KOPT-K1 (cell line): ENCODE measurements around the gene ASMTL.

Experiments used
- H3K27ac ChIP-seq: fragments of 200-600 bp; sonication (generic); 2 replicates; pipeline ENCODE4 v1.5.1; 2016; ENCODE audit warnings: antibody characterized with exemption, mild to moderate bottlenecking, low read depth, low read length; ENCODE audit not compliant: poor library complexity, severe bottlenecking
- H3K36me3 ChIP-seq: fragments of 200-600 bp; sonication (generic); 2 replicates; pipeline ENCODE4 v1.5.1; 2017; ENCODE audit warnings: antibody characterized with exemption, mild to moderate bottlenecking, low read length, moderate library complexity; ENCODE audit not compliant: insufficient read depth
- H3K9me3 ChIP-seq: fragments of 200-600 bp; sonication (generic); 2 replicates; pipeline ENCODE4 v1.5.1; 2017; ENCODE audit warnings: antibody characterized with exemption, low read length, mild to moderate bottlenecking; ENCODE audit not compliant: insufficient read depth, poor library complexity, severe bottlenecking

The ASMTL gene

DNA sequence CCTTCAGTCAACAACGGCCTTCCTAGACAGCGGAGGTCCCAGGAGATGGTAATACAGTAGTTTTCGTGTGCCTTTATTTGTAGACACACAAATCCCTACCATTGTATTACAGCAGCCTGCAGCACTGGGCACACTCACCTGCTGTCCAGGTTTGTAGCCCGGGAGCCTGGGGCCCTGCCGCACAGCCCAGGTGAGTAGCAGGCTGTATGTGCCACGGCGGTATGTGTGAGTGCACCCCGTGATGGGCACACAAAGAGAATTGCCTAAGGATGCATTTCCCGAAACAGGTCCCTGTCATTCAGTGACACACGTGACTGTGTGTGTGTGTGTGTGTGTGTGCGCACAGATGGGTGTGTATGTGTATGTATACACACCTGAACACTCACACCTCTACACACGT lies 52.7 kb downstream of the ASMTL start:
- peaks cover 99% of the 10 kb centered on the region for H3K36me3 ChIP-seq
- no peaks in the 10 kb centered on the region for H3K9me3 ChIP-seq
- H3K27ac ChIP-seq, result no peak overlapping the region

DNA sequence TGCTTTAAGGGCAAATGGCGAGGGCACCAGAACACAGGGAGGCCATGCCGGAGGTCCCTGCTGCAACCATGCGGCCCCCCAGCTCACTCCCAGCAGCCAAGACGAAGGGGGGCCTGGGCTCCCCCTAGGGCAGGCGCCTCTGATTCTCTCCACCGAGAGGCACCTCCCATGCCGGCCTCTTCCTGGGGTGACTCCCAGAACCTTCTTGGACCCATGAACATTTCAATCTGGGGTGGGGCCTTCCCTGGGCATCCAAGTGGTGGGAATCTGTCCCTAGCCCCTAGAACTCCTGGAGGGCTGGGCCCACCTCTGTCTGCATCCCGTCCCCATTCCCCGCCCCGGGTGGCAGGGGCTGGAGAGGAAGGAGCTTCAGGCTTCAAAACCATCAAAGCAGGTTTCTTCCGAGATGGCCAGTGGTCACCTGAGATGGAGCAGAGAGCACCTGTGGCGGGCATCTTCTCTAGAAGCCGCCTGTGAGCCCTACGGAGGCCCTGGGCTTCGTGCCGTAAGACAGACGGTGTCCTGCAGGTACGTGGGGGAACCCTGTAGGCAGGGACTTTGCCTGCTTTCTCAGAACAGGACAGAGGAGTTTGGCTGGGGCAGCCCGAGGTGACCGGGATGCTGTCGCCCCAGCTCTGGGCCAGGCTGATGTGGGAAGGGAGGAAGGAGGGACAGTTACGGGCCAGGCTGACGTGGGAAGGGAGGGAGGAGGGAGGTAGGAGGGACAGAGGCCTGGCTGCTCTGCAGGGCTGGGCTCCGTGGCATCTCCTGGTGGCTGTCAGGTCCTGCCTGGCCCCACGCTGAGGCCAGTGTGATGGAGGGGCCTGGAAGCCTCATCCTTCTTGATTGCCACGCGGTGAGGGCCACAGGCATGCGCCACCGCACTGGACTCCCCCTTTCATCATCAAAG lies 54.0 kb downstream of the ASMTL start:
- H3K36me3 ChIP-seq, result peaks cover 95% of the 10 kb centered on the region
- H3K9me3 ChIP-seq, result no peaks in the 10 kb centered on the region
- H3K27ac ChIP-seq, result no peak overlapping the region

DNA sequence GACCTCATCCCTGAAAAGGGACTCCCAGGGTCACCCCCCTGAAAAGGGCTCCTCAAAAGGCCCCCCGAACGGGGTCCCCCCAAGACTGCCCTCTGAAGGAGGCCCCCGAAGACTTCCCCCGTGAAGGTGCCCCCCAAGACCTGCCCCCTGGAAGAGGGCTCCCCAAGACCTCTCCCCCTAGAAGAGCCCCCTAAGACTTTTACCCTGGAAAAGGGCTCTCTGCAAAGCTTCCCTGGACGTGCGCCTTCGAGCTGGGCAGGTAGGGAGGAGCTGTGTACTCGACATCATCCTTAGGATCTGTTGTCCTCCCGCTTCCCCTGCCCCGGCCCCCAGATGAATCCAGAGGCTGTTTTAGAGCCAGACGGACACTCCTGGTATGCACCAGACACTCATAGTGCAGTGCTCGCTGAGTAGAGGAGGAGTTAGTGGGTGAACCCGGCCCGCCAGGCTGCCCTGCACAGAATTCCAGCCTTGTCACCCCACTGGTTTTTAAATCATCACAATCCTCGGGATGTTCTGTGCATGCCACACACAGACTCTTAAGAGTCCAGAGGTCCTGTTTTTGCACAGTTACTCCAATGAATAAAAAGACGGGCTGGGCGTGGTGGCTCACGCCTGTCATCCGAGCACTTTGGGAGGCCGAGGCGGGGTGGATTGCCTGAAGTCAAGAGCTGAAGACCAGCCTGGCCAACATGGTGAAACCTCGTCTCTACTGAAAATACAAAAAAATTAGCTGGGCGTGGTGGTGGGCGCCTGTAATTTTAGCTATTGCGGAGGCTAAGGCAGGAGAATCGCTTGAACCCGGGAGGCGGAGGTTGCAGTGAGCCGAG lies 55.1 kb downstream of the ASMTL start:
- no peaks in the 10 kb centered on the region for H3K9me3 ChIP-seq
- no peak overlapping the region for H3K27ac ChIP-seq
- H3K36me3 ChIP-seq, result peaks cover 85% of the 10 kb centered on the region

DNA sequence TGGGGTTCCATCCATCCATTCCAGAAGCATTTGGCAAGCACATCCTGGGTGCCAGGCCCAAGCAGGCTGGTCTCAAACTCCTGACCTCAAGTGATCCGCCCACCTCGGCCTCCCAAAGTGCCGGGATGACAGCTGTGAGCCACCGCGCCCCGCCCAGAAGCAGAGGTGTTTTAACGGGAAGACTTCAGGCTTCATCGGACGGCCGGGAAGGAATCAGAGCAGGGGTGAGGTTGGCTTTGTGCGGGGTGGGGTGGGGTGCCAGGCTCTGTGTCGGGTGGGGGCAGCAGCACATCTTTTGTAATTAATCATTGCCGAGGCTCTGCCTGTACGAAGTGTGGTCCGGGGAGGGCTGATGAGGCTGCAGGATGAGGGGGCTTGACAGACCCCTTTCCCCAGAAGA lies 55.7 kb downstream of the ASMTL start:
- no peak overlapping the region for H3K27ac ChIP-seq
- H3K36me3 ChIP-seq, result peaks cover 78% of the 10 kb centered on the region
- no peaks in the 10 kb centered on the region for H3K9me3 ChIP-seq

DNA sequence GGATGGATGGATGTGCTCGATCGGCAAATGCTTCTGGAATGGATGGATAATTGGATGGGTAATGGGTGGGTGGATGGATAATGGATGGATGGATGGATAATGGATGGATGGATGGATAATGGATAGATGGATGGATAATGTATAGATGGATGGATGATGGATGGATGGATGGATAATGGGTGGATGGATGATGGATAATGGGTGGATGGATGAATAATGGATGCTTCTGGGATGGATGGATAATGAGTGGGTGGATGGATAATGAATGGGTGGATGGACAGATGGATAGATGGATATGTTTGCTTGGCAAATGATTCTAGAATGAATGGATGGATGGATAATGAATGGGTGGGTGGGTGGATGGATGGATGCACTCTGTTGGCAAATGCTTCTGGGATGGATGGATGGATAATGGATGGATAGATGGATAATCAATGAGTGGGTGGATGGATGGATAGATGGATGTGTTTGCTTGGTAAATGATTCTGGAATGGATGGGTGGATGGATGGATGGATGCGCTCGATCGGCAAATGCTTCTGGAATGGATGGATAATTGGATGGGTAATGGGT lies 57.0 kb downstream of the ASMTL start:
- H3K36me3 ChIP-seq, result peaks cover 73% of the 10 kb centered on the region
- no peaks in the 10 kb centered on the region for H3K9me3 ChIP-seq
- H3K27ac ChIP-seq, result no peak overlapping the region

DNA sequence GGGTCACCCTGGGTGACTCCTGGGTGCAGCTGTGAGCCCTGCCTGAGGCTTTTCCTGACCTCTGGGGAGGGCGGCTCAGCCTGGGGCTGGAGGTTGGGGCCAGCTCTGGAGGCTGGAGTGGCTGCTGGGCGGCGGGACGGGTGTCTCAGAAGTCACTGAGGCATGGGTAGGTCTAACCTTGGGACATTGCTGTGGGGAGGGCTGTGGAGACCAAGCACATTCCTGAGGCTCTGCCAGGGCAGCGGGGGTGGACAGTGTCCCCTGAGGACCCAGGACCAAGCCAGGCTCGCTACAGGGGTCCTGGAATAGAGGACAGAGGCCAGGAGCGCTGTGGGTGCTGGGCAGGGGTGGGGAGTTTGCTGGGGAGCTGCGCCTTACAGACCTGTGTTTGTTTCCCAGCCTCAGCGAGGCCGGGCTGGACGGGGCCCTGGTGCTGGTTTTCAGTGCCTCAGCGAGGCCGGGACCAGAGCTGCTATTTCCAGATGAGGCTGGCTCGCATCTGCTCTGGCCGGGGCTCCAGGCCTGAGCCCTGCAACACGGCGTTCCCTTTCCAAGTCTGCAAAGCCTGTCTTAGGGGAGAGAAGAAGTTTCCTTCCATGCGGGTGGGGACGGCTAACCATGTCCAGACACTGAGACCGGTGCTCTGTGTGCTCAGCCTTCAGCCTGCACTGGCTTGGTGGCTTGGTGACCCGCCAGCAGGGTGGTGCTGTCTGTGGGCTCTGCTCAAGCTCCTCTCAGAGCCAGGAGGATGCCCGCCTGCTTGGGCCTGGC lies 57.8 kb downstream of the ASMTL start:
- H3K36me3 ChIP-seq, result peaks cover 73% of the 10 kb centered on the region
- H3K9me3 ChIP-seq, result no peaks in the 10 kb centered on the region
- H3K27ac ChIP-seq, result no peak overlapping the region

DNA sequence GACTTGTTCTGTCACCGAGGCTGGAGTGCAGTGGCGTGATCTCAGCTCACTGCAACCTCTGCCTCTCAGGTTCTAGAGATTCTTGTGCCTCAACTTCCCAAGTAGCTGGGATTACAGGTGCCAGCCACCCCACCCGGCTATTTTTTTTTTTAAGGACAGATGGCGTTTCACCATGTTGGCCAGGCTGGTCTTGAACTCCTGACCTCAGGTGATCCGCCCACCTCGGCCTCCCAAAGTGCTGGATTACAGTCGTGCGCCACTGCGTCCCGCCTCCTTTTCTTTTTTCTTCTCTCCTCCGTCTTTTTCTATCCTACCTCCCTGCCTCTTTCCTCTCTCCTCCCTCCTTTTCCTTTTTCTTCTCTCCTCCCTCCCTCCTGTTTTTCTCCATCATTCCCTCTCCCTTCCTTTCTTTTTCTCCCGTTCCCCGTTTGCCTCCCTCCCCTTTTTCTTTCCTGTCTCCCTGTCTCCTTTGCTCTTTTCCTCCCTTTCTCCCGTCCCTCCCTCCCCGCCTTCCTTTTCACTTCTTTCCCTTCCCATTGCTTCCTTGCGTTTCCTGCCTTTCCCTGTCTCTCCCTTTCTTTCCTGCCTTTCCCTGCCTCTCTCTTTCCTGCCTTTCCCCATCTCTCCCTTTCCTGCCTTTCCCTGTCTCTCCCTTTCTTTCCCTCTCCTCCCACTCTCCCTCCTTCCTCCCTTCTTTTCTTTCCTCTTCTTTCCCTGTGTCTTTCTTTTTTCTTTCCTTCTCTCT lies 58.7 kb downstream of the ASMTL start:
- Histone ChIP-seq H3K36me3 (peaks cover 73% of the 10 kb centered on the region), H3K9me3 (no peaks in the 10 kb centered on the region), H3K27ac (no peak overlapping the region)

DNA sequence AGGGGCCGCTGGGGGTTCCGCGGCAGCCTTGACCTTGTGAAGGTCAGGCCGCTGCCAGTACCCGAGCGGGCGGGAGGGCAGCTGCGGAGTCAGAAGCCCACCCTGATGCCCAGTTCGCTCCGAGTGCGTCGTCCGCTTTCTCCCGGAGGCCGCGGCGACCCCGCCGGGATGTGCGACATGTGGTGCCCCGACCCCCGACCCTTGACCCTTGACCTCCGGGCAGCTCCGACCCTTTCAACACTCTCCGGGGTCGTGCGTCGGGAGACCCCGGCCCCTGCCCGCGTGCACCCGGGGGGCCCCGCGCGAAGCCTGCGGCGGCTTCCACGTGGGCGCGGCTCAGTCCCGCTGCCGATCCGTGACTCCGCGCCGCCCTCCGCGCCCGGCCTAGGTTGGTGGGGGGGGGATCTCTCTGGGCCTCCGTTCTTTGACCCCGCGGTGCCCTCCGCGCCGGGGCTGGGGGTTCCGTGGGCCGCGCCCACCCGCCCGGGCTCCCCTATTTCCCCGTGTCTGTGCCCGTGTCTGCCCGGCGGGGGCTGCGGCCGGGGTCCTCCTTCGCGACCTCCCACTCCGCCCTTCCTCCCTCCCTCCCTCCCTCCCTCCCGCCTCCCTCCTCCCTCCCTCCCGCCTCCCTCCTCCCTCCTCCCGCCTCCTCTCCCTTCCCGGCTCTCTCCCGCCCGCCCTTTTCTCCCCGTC lies 60.2 kb downstream of the ASMTL start:
- Histone ChIP-seq H3K9me3 (no peaks in the 10 kb centered on the region), H3K36me3 (peaks cover 73% of the 10 kb centered on the region), H3K27ac (peak overlapping the region; percentile 96)

DNA sequence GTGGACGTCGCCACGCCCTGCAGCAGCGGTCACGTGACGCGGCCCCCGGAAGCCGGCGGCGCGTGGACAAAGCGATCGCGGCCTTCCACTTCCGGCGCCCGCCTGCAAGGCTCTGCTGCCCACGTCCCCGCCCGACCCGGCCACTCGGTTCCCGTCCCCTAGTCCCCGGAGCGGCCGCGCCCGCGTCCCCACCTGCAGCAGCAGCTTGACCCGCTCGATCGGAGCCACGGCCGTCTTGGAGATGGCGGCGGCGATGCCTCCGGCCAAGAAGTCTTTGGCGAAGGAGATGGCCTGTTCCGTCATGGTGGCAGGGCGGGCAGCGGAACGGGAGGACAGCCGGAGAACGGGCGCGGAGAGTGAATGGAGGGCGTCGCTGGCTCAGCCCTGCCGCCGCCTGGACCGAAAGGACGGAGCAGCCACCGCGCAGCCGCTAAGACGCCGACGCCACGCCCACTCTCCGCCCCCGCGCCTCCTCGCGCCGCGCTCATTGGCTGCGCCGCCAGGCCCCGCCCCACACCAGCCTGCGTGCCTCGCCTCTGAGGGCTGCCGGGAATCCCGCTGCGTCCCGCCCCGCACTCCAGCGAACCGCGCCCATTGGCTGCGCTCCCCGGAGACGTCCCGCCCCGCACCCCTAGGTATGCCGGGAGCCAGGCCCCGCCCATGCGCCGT lies 60.9 kb downstream of the ASMTL start, which contains the start of gene SLC25A6:
SLC25A6 (minus strand) TSS at position 407 of the 669 bp plus-strand sequence; CDS start at position 303, 104 bp downstream.
- no peaks in the 10 kb centered on the region for H3K9me3 ChIP-seq
- peak within 1 kb of the TSS; percentile 96 for H3K27ac ChIP-seq
- peaks cover 73% of the 10 kb centered on the region for H3K36me3 ChIP-seq

DNA sequence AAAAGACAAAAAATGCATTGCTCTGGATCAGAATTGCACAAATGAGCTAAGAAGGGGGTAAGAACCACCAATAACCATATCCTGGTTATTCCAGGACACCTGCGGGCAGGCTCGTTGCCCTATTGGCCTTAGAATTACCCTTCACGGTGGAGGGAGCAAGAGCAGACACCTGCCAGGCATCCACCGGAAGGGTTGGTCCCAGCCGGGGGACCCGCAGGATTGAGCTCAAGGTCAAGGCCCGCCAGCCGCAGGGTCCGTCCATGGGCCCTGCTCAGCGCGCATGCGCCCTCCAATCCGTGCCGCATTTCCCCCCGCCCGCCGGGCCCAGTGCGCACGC lies 61.4 kb downstream of the ASMTL start:
- H3K9me3 ChIP-seq, result no peaks in the 10 kb centered on the region
- H3K36me3 ChIP-seq, result peaks cover 73% of the 10 kb centered on the region
- peak overlapping the region; percentile 96 for H3K27ac ChIP-seq

DNA sequence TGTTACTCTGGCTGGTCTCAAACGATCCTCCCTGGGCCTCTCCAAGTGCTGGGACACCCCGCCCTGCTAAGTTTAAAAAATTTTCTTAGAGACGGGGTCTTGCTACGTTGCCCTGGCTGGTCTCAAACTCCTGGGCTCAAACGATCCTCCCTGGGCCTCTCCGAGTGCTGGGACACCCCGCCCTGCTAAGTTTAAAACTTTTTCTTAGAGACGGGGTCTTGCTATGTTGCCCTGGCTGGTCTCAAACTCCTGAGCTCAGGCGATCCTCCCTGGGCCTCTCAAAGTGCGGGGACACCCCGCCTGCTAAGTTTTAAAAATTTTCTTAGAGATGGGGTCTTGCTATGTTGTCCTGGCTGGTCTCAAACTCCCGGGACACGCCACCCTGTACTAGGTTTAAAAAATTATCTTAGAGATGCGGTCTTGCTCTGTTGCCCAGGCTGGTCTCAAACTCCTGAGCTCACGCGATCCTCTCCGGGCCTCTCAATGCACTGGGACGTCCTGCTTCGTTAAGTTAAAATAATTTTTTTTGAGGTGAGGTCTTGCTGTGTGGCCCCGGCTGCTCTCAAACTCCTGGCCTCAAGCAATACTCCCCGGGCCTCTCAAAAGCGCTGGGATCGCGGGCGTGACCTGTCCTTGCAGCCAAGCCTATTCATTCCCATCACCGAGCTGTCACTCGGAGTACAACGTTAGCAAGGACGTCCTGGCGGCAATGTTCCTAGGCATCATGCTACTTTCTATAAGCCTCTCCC lies 61.9 kb downstream of the ASMTL start:
- Histone ChIP-seq H3K27ac (peak overlapping the region; percentile 96), H3K36me3 (peaks cover 73% of the 10 kb centered on the region), H3K9me3 (no peaks in the 10 kb centered on the region)

DNA sequence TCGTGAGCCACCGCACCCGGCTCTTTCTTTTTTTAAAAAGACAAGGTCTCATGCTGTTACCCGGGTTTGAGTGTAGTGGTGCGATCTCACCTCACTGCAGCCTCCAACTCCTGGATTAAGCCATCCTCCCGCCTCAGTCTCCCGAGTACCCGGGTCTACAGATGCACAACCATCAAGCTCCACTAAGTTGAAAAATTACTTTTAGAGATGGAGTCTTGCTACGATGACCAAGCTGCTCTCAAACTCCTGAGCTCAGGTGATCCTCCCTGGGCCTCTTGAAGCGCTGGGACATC lies 62.8 kb downstream of the ASMTL start:
- no peak overlapping the region for H3K27ac ChIP-seq
- H3K36me3 ChIP-seq, result peaks cover 73% of the 10 kb centered on the region
- H3K9me3 ChIP-seq, result no peaks in the 10 kb centered on the region
